GM18861 (cell line): ENCODE results near the gene TERB1.

Source experiments
- ATAC-seq: cut with Tn5 transposase; IDR thresholded peaks from one replicate; pipeline ENCODE4 v1.9.1; 2021; ENCODE audit not compliant: unreplicated experiment

Gene TERB1

DNA sequence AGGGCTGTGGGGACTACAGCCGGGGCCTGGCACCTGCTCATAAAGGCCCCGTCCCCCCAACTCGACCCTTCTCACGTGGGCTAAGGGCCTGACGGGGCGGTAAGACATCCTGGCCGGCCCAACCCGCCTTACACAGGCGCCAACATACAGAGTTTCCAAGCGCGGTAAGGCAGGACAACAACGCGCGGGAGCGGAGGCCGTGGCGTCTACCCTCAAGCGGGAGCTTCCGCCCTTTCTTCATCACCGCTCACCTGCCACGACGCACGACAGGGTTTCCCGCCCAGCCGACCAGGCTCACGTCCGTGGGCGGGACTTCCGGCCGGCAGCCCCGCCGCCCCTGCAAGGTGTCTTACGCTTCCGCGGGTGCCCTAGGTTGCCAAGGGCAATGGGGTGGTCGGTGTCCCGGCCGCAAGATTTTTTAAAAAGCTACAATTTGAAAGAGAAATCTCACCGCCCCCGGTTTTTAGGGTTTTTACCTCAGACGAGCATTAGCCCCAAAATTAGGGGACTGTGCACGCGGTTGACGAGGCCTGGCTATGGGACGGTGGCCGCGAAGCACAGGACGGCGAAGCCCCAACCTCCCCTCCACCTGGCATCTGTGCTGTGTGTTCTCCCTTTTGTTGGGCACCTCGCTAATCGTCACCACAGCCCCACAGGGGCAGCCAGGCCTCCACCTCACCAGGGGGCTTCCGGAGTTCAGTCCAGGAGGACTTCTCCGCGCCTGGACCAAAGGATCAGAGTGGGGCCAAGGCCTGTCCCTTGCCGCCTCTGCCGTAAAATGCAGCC lies at the start of gene TERB1:
TERB1 (minus strand) TSS at position 265 of the 786 bp plus-strand sequence. CDS start 4,786 bp downstream, outside the sequence.
- no peak for ATAC-seq

DNA sequence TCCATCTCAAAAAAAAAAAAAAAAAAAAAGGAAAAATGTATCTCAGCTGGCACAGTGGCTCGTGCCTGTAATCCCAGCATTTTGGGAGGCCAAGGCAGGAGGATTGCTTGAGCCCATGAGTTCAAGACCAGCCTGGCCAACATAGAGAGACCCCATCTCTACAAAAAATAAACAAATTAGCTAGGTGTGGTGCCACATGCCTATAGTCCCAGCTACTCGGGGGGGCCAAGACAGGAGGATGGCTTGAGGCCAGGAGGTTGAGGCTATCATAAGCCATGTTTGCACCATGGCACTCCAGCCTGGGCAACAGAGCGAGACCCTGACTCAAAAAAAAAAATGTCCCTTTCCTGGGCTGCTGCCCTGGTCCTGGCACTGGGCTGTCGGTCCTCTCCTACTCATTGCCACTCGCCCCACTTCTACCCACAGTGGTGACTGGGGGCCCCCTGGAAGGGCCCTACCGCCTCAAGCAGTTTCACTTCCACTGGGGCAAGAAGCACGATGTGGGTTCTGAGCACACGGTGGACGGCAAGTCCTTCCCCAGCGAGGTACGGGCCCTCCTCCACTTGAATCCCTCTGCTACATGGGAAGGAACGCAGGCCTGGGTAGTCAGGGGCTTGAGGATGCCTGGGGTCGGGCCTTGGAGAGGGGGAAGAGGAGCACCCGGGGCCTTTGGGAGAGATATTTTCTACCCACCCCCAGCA lies 48.9 kb upstream of the TERB1 start:
- no peak for ATAC-seq

- ATAC-seq = no peak
These were observed 48.2 kb upstream of the TERB1 start for GRCh38 chr16:66849549-66849948.

DNA sequence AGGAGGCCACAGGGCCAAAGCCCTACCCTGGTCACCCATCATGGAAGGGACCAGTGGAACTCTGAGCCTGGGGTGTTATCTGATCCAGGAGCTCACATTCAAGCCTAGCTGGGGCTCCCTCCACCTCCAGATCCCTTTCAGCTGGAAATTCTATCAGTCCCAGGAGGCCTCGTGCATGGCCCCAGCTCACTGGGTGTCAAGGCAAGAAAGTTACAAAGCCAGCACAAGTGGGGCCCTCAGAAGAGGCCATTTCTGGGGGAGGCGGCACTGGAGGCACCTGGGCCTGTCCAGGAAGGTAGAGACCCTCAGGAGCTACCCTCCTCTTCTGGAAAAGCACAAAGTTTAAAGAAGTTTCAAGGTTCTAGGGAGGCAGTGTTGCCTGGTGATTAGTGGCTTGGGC lies 47.6 kb upstream of the TERB1 start:
- no peak for ATAC-seq

GRCh38 chr16:66848172-66848571 lies 46.8 kb upstream of the TERB1 start:
- ATAC-seq = no peak

DNA sequence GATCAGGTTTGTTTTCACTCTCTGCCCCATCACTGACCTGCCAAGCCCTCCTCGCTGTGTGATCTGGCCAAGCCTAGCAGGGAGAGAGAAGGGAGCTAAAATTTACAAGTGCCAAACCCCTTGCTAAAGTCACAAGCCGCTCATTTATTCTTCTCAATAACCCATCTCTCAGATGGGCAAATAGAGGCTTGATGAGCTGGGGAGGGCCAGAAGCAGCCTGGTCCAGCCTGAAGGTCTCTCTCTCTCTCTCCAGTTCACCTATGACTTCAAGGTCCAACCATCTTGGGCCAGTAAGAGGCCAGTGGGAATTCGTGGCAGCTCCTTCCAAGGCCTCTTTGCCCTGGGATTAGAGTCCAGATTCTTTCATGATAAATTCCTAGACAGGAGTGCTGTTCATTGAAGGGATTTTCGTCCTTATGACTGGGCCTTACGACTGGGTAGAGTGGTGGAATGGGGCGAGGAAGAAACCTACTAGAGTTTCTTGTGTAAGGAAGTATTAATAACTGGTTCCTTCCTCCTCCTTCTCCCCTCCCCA lies 46.2 kb upstream of the TERB1 start:
- ATAC-seq = no peak

- no peak for ATAC-seq
These were observed 45.4 kb upstream of the TERB1 start for GRCh38 chr16:66846831-66847230.

DNA sequence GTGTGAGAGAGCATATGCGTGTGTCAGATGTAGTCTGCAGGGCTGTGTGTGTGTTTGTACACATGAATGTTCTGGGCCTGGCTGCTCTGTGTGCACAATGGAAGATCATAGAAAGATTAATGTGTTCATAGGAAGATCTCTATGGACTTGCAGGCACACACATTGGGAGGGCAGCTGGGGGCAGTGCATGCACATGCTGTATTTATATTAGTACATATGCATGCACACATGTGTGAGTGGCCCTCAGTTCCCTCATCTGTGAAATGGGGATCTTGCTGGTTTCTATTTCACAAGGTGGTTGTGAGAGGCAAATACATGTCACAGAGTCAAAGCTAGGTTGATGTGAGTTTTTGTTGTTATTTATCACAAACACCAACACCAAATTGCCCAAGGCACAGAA lies 44.9 kb upstream of the TERB1 start:
- ATAC-seq = no peak

- no peak for ATAC-seq
These were observed 44.4 kb upstream of the TERB1 start for GRCh38 chr16:66845791-66846221.

- no peak for ATAC-seq
These were observed 43.7 kb upstream of the TERB1 start for GRCh38 chr16:66845080-66845410.

DNA sequence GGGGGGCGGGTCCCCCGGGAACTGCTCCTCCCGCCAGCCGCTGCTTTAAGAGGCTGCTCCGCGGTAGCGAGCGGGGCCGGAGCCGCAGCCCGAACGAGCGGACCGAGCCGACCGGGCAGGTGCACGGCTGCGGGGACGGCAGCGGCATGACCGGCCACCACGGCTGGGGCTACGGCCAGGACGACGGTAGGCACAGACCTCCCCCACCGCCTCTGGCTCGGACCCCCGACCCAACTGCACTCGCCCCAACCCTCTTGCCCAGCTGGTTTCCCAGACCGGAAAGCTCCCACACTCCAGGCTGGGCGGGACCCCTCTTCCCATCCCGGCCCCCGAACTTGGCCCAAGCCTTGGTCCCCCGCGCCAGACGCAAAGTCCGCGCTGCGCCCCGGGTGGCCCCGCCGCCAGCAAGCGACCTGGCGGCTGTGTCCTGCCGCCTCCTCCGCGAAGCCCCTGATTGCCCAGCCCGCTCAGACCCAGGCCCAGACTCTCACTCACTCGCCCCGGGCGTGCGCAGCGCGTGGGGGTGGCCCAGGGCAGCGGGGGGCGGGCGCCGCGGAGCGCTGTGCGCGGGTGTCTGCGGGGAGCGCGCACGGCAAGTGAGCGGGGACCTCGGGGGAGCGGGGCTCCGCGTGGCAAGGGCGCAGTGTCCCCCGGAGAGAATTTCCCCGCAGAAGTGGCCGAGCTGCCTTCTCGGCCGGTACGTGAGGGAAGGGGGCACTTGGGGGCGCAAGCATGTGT lies 43.1 kb upstream of the TERB1 start, which contains the start of gene CA7:
CA7 (plus strand) TSS at position 73 of the 738 bp plus-strand sequence; CDS start at position 147, 74 bp downstream.
- no peak for ATAC-seq

- ATAC-seq = no peak
These were observed 42.6 kb upstream of the TERB1 start for GRCh38 chr16:66844009-66844341.

- ATAC-seq = no peak
These were observed 41.8 kb upstream of the TERB1 start for GRCh38 chr16:66843191-66843590.

DNA sequence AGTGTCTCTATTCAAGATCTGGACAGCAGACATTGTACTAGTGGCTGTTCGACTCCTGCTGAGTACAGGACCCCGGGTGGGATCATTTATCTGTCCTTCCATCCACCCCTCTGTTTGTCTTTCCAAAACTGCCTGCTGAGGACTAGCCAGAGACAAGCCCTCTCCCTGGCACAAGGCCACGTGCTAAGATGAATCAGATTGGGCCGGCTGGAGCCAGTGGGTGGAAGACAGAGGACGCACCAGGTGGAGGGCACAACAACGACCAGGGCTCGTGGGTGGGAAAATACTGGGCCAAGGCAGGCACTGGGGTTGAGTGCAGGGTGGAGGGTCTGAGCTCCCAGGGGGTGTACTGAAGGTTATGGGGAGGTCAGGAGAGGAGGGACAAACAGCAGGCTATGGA lies 41.4 kb upstream of the TERB1 start:
- no peak for ATAC-seq

- no peak for ATAC-seq
These were observed 40.0 kb upstream of the TERB1 start for GRCh38 chr16:66841366-66841765.

DNA sequence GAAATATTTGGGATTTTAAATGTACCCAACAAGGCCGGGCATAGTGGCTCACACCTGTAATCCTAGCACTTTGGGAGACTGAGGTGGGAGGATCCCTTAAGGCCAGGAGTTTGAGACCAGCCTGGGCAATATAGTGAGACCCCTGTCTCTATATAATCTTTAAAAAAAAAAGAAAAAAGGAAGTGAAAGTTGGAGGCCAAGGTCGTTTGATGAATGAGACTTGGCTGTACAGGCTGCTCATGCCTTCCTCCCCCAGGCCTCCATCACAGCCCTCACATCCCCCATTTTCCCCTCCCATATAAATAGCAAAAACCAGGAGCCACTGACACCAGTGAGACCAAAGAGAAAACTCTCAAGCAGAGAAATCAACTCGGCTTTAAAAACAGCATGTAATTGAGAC lies 39.5 kb upstream of the TERB1 start:
- ATAC-seq = no peak

DNA sequence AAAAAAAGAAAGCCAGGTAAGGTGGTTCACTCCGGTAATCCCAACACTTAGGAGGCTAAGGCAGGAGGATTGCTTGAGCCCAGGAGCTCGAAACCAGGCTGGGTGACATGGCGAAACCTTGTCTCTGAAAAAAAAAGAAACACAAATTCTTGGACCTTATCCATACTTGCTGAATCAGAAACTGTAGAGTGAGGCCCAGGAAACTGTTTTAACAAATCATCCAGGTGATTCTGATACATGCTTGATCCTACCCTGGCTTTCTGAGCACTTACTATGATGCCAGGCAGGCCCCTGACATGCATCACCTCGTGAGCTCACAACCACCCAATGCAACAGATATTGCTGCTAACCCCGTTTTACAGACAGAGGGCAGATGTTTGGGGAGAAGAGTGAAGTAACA lies 33.4 kb upstream of the TERB1 start:
- ATAC-seq = no peak

- no peak for ATAC-seq
These were observed 31.4 kb upstream of the TERB1 start for GRCh38 chr16:66832661-66833305.

- no peak for ATAC-seq
These were observed 30.8 kb upstream of the TERB1 start for GRCh38 chr16:66832190-66832589.

- ATAC-seq = peak; percentile 84
These were observed 29.3 kb upstream of the TERB1 start, which contains the start of gene NAE1 for GRCh38 chr16:66830422-66831404. NAE1 (minus strand) TSS chr16:66830976; CDS start chr16:66830899, 77 bp downstream.
